Stimulated activated CD8-positive, alpha-beta memory T cell treated with anti-CD3 and anti-CD28 coated beads, Interleukin-12 subunit alpha, Interleukin-12 subunit beta, amount 100 ng/mL, for 24 hours (primary cell): Measurements from ENCODE around the gene ABCF3.

ENCODE experiments used
- DNase-seq: peaks from one replicate; pipeline ENCODE4 v3.0.0-alpha.2; 2020; ENCODE audit errors: extremely low read depth

The ABCF3 gene

GRCh38 chr3:184188080-184188479, 2.1 kb downstream of the ABCF3 start:
- no peak for DNase-seq

GRCh38 chr3:184189421-184189820, 3.4 kb downstream of the ABCF3 start:
- no peak for DNase-seq

- DNase-seq, result no peak
Observed at GRCh38 chr3:184192889-184193288, 6.9 kb downstream of the ABCF3 start.

- no peak for DNase-seq
Observed at GRCh38 chr3:184193991-184194539, 8.1 kb downstream of the ABCF3 start.

GRCh38 chr3:184196536-184196935, 10.5 kb downstream of the ABCF3 start:
- DNase-seq, result no peak

GRCh38 chr3:184198509-184198908, 12.5 kb downstream of the ABCF3 start:
- no peak for DNase-seq

GRCh38 chr3:184200825-184201224, 14.8 kb downstream of the ABCF3 start:
- DNase-seq, result no peak

- DNase-seq, result no peak
Observed at GRCh38 chr3:184203526-184203925, 17.5 kb downstream of the ABCF3 start.

GRCh38 chr3:184209146-184209923, 23.3 kb downstream of the ABCF3 start:
- no peak for DNase-seq

- DNase-seq, result no peak
Observed at GRCh38 chr3:184211297-184211696, 25.3 kb downstream of the ABCF3 start.

- no peak for DNase-seq
Observed at GRCh38 chr3:184211718-184212117, 25.7 kb downstream of the ABCF3 start.

- no peak for DNase-seq
Observed at GRCh38 chr3:184218814-184219213, 32.8 kb downstream of the ABCF3 start.

GRCh38 chr3:184222521-184222920, 36.5 kb downstream of the ABCF3 start:
- no peak for DNase-seq

GRCh38 chr3:184223946-184224345, 37.9 kb downstream of the ABCF3 start:
- no peak for DNase-seq

GRCh38 chr3:184227481-184227935, 41.5 kb downstream of the ABCF3 start:
- no peak for DNase-seq

- DNase-seq, result no peak
Observed at GRCh38 chr3:184228376-184229137, 42.6 kb downstream of the ABCF3 start.

GRCh38 chr3:184229394-184230080, 43.5 kb downstream of the ABCF3 start, which contains the start of gene VWA5B2:
VWA5B2 (plus strand) TSS chr3:184229585; CDS start chr3:184230529, 944 bp downstream.
- DNase-seq, result peak; percentile 40

- no peak for DNase-seq
Observed at GRCh38 chr3:184230081-184230602, 44.1 kb downstream of the ABCF3 start.

GRCh38 chr3:184230603-184231528, 44.9 kb downstream of the ABCF3 start:
- DNase-seq, result no peak

GRCh38 chr3:184231671-184232070, 45.7 kb downstream of the ABCF3 start:
- no peak for DNase-seq
